Vagina (tissue), 2 donors: ENCODE measurements around the gene TTBK1.

ENCODE experiments used
- CTCF ChIP-seq, 3 experiments: fragments of 450-650 bp in 2 of 3; fragments of 200-600 bp in 1 of 3; sonication (generic) in 1 of 3; IDR thresholded peaks; one replicate each; pipeline ENCODE4 v1.5.1; 2017 to 2019; ENCODE audit warnings: antibody characterized with exemption in 3 of 3, mild to moderate bottlenecking in 2 of 3, moderate library complexity in 2 of 3
- POLR2A ChIP-seq, 2 donors: fragments of 450-650 bp; IDR thresholded peaks; one replicate each; pipeline ENCODE4 v1.6.1; 2017; ENCODE audit warnings: antibody characterized with exemption in 2 of 2, mild to moderate bottlenecking in 2 of 2, moderate library complexity in 2 of 2
- POLR2AphosphoS5 ChIP-seq, 2 donors: sonication (generic); formaldehyde crosslinking; IDR thresholded peaks; one replicate each; pipeline ENCODE4 v1.9.0; 2017; ENCODE audit warnings: antibody characterized with exemption in 2 of 2, mild to moderate bottlenecking in 2 of 2, low read depth in 1 of 2; ENCODE audit not compliant: insufficient read depth in 1 of 2

- TF ChIP-seq CTCF (IDR thresholded peaks at IDR 0.05) (no peak), POLR2A (IDR thresholded peaks at IDR 0.05) (no peak), POLR2AphosphoS5 (IDR thresholded peaks at IDR 0.05; ENCODE audit: insufficient read depth in 1 of 2, low read depth in 1 of 2) (no peak)
Observed at GRCh38 chr6:43310624-43311023, 67.3 kb downstream of the TTBK1 start.
